ENCODE data around the gene TCHP.
"Not testable (repeated sequence)": the region's sequence is repeated elsewhere in the genome, so short reads cannot be mapped to it uniquely, and the experiment has no call there.

The TCHP gene

GRCh38 chr12:109899783-109900751, at the start of gene TCHP:
TCHP (plus strand) TSS chr12:109900274; CDS start chr12:109903027, 2,753 bp downstream.
- peak; percentile 83 for DNase-seq
- H3K27me3 ChIP-seq (ENCODE audit: insufficient read depth, low read depth, severe bottlenecking): no peaks in the 10 kb centered on the region
- H3K27ac ChIP-seq: peak within 1 kb of the TSS; percentile 90
- H3K4me3 ChIP-seq (ENCODE audit: low read depth, low read length): peak within 1 kb of the TSS; percentile 60
- H3K36me3 ChIP-seq: peaks cover 22% of the 10 kb centered on the region
- no peaks in the 10 kb centered on the region for H3K9me3 ChIP-seq (ENCODE audit: severe bottlenecking)
- peak; percentile 40; the same call in 1 of the 2 replicates for TF ChIP-seq CTCF (IDR thresholded peaks at IDR 0.05; ENCODE audit: low read depth, low read length)

GRCh38 chr12:109850518-109850917, 49.6 kb upstream of the TCHP start:
- not testable (repeated sequence) for H3K4me3 ChIP-seq (ENCODE audit: low read depth, low read length); H3K9me3 ChIP-seq (ENCODE audit: severe bottlenecking); H3K27ac ChIP-seq; H3K36me3 ChIP-seq; H3K27me3 ChIP-seq (ENCODE audit: insufficient read depth, low read depth, severe bottlenecking); DNase-seq

GRCh38 chr12:109855377-109855776, 44.7 kb upstream of the TCHP start:
- TF ChIP-seq CTCF (IDR thresholded peaks at IDR 0.05; ENCODE audit: low read depth, low read length): no peak
- H3K4me3 ChIP-seq (ENCODE audit: low read depth, low read length): no peak overlapping the region
- DNase-seq: no peak
- no peak overlapping the region for H3K27ac ChIP-seq
- H3K27me3 ChIP-seq (ENCODE audit: insufficient read depth, low read depth, severe bottlenecking): no peaks in the 10 kb centered on the region
- no peaks in the 10 kb centered on the region for H3K9me3 ChIP-seq (ENCODE audit: severe bottlenecking)
- peaks cover 16% of the 10 kb centered on the region for H3K36me3 ChIP-seq

GRCh38 chr12:109857715-109858114, 42.4 kb upstream of the TCHP start:
- no peaks in the 10 kb centered on the region for H3K27me3 ChIP-seq (ENCODE audit: insufficient read depth, low read depth, severe bottlenecking)
- peaks cover 16% of the 10 kb centered on the region for H3K36me3 ChIP-seq
- H3K4me3 ChIP-seq (ENCODE audit: low read depth, low read length): no peak overlapping the region
- no peak for TF ChIP-seq CTCF (IDR thresholded peaks at IDR 0.05; ENCODE audit: low read depth, low read length)
- no peak for DNase-seq
- no peaks in the 10 kb centered on the region for H3K9me3 ChIP-seq (ENCODE audit: severe bottlenecking)
- H3K27ac ChIP-seq: no peak overlapping the region

GRCh38 chr12:109858764-109859163, 41.3 kb upstream of the TCHP start:
- Histone ChIP-seq H3K9me3 (ENCODE audit: severe bottlenecking) (no peaks in the 10 kb centered on the region), H3K36me3 (peaks cover 16% of the 10 kb centered on the region), H3K27me3 (ENCODE audit: insufficient read depth, low read depth, severe bottlenecking) (no peaks in the 10 kb centered on the region), H3K27ac (peak overlapping the region; percentile 26), H3K4me3 (ENCODE audit: low read depth, low read length) (no peak overlapping the region)
- no peak for DNase-seq
- TF ChIP-seq CTCF (IDR thresholded peaks at IDR 0.05; ENCODE audit: low read depth, low read length): no peak

- TF ChIP-seq CTCF (IDR thresholded peaks at IDR 0.05; ENCODE audit: low read depth, low read length): no peak
These were observed 39.1 kb upstream of the TCHP start for GRCh38 chr12:109860977-109861376.

More at GRCh38 chr12:109860977-109861376, 39.1 kb upstream of the TCHP start:
- Histone ChIP-seq H3K4me3 (ENCODE audit: low read depth, low read length) (no peak overlapping the region), H3K9me3 (ENCODE audit: severe bottlenecking) (no peaks in the 10 kb centered on the region), H3K36me3 (peaks cover 8% of the 10 kb centered on the region), H3K27me3 (ENCODE audit: insufficient read depth, low read depth, severe bottlenecking) (no peaks in the 10 kb centered on the region), H3K27ac (no peak overlapping the region)
- DNase-seq: no peak

All from WERI-Rb-1 (cell line).